ENCODE data around the gene PODXL2. TPM values are rescaled to one million over a fixed set of nuclear protein-coding genes. Genes with fewer than 3 reads are reported as not detected.

Gene PODXL2
- total and polyA plus RNA-seq, 4 experiments from 2014 or later: 3.3 to 8.0 (median 5.5) TPM

GRCh38 chr3:127660621-127661251, 31.8 kb downstream of the PODXL2 start:
- no peak overlapping the region for H3K4me3 Mint-ChIP-seq
- Histone ChIP-seq H3K36me3 (ENCODE audit: insufficient read depth, low read length) (no peaks in the 10 kb centered on the region), H3K27me3 (ENCODE audit: insufficient read depth, low read length) (no peaks in the 10 kb centered on the region), H3K4me1 (ENCODE audit: insufficient read depth, low read length) (no peaks in the 10 kb centered on the region), H3K9me3 (ENCODE audit: control insufficient read depth in 1 of 2, low read length in 2 of 2) (no peaks in the 10 kb centered on the region), H3K27ac (ENCODE audit: low read depth, low read length) (no peak overlapping the region), H3K4me3 (ENCODE audit: low read length in 2 of 2) (no peak overlapping the region)
- peaks cover 0 to 17% of the 10 kb centered on the region in 2 donors for H3K36me3 Mint-ChIP-seq
- intact Hi-C loops (cut with micrococcal nuclease): no loop called here
- peaks cover 0 to 2% (median 0%) of the 10 kb centered on the region in 8 donors for H3K9me3 Mint-ChIP-seq
- ChIA-PET POLR2A (ENCODE audit: partially characterized antibody) (interaction anchor here (1.1 kb wide), 1 partner anchor 12 kb away, joined by 4 read pairs; no protein-coding TSS in a partner anchor), CTCF (ENCODE audit: partially characterized antibody) (interaction anchor here (1.9 kb wide), 1 partner anchor 112 kb away, joined by 5 read pairs; no protein-coding TSS in a partner anchor)
- no peak for DNase-seq
- H3K27ac Mint-ChIP-seq: no peak overlapping the region
- no peaks in the 10 kb centered on the region for H3K27me3 Mint-ChIP-seq
- no peaks in the 10 kb centered on the region for H3K4me1 Mint-ChIP-seq

GRCh38 chr3:127661600-127661999, 32.6 kb downstream of the PODXL2 start:
- Mint-ChIP-seq H3K27ac (no peak overlapping the region), H3K4me1 (no peaks in the 10 kb centered on the region)
- CTCF ChIA-PET (ENCODE audit: partially characterized antibody): interaction anchor here (1.9 kb wide), 1 partner anchor 113 kb away, joined by 5 read pairs; no protein-coding TSS in a partner anchor

GRCh38 chr3:127662001-127662469, 33.0 kb downstream of the PODXL2 start:
- intact Hi-C loops (cut with micrococcal nuclease): no loop called here
- ChIA-PET CTCF (ENCODE audit: partially characterized antibody) (interaction anchor here (0.6 to 1.9 kb wide), 2 partner anchors 32 to 114 kb away, joined by 4 to 5 read pairs; no protein-coding TSS in a partner anchor), POLR2A (ENCODE audit: partially characterized antibody) (no interaction called here)
- no peaks in the 10 kb centered on the region for H3K36me3 ChIP-seq (ENCODE audit: insufficient read depth, low read length)
- Mint-ChIP-seq H3K4me1 (no peaks in the 10 kb centered on the region), H3K36me3 (peaks cover 0 to 18% of the 10 kb centered on the region in 2 donors), H3K27ac (no peak overlapping the region), H3K4me3 (no peak overlapping the region), H3K9me3 (no peaks in the 10 kb centered on the region), H3K27me3 (no peaks in the 10 kb centered on the region)
- H3K4me3 ChIP-seq (ENCODE audit: low read length in 2 of 2): no peak overlapping the region
- no peaks in the 10 kb centered on the region for H3K4me1 ChIP-seq (ENCODE audit: insufficient read depth, low read length)
- no peak overlapping the region for H3K27ac ChIP-seq (ENCODE audit: low read depth, low read length)
- H3K27me3 ChIP-seq (ENCODE audit: insufficient read depth, low read length): no peaks in the 10 kb centered on the region
- no peak for DNase-seq
- no peaks in the 10 kb centered on the region for H3K9me3 ChIP-seq (ENCODE audit: control insufficient read depth in 1 of 2, low read length in 2 of 2)

More at GRCh38 chr3:127661600-127661999, 32.6 kb downstream of the PODXL2 start:
- Mint-ChIP-seq H3K9me3 (no peaks in the 10 kb centered on the region), H3K4me3 (no peak overlapping the region), H3K36me3 (peaks cover 0 to 18% of the 10 kb centered on the region in 2 donors), H3K27me3 (no peaks in the 10 kb centered on the region)
- no peak overlapping the region for H3K4me3 ChIP-seq (ENCODE audit: low read length in 2 of 2)
- H3K36me3 ChIP-seq (ENCODE audit: insufficient read depth, low read length): no peaks in the 10 kb centered on the region
- DNase-seq: no peak
- H3K9me3 ChIP-seq (ENCODE audit: control insufficient read depth in 1 of 2, low read length in 2 of 2): no peaks in the 10 kb centered on the region
- POLR2A ChIA-PET (ENCODE audit: partially characterized antibody): interaction anchor here (1.1 kb wide), 1 partner anchor 11 kb away, joined by 4 read pairs; no protein-coding TSS in a partner anchor
- intact Hi-C loops (cut with micrococcal nuclease): no loop called here
- H3K4me1 ChIP-seq (ENCODE audit: insufficient read depth, low read length): no peaks in the 10 kb centered on the region
- no peaks in the 10 kb centered on the region for H3K27me3 ChIP-seq (ENCODE audit: insufficient read depth, low read length)
- H3K27ac ChIP-seq (ENCODE audit: low read depth, low read length): no peak overlapping the region

- H3K9me3 Mint-ChIP-seq: no peaks in the 10 kb centered on the region
- no peak overlapping the region for H3K4me3 Mint-ChIP-seq
- H3K4me1 ChIP-seq (ENCODE audit: insufficient read depth, low read length): no peaks in the 10 kb centered on the region
- peaks cover 0 to 18% of the 10 kb centered on the region in 2 donors for H3K36me3 Mint-ChIP-seq
- H3K4me3 ChIP-seq (ENCODE audit: low read length in 2 of 2): no peak overlapping the region
- no peaks in the 10 kb centered on the region for H3K27me3 ChIP-seq (ENCODE audit: insufficient read depth, low read length)
- H3K27ac ChIP-seq (ENCODE audit: low read depth, low read length): no peak overlapping the region
- ChIA-PET POLR2A (ENCODE audit: partially characterized antibody) (no interaction called here), CTCF (ENCODE audit: partially characterized antibody) (no interaction called here)
- DNase-seq: no peak
- intact Hi-C loops (cut with micrococcal nuclease): no loop called here
- H3K27ac Mint-ChIP-seq: no peak overlapping the region
- H3K27me3 Mint-ChIP-seq: no peaks in the 10 kb centered on the region
- H3K36me3 ChIP-seq (ENCODE audit: insufficient read depth, low read length): no peaks in the 10 kb centered on the region
- H3K4me1 Mint-ChIP-seq: no peaks in the 10 kb centered on the region
- H3K9me3 ChIP-seq (ENCODE audit: control insufficient read depth in 1 of 2, low read length in 2 of 2): no peaks in the 10 kb centered on the region
These were observed 34.2 kb downstream of the PODXL2 start for GRCh38 chr3:127663151-127663550.

- Mint-ChIP-seq H3K27ac (no peak overlapping the region), H3K4me1 (no peaks in the 10 kb centered on the region), H3K36me3 (peaks cover 0 to 16% of the 10 kb centered on the region in 2 donors), H3K9me3 (no peaks in the 10 kb centered on the region), H3K27me3 (no peaks in the 10 kb centered on the region), H3K4me3 (no peak overlapping the region)
- Histone ChIP-seq H3K27me3 (ENCODE audit: insufficient read depth, low read length) (no peaks in the 10 kb centered on the region), H3K27ac (ENCODE audit: low read depth, low read length) (no peak overlapping the region), H3K4me3 (ENCODE audit: low read length in 2 of 2) (no peak overlapping the region), H3K36me3 (ENCODE audit: insufficient read depth, low read length) (no peaks in the 10 kb centered on the region), H3K4me1 (ENCODE audit: insufficient read depth, low read length) (no peaks in the 10 kb centered on the region), H3K9me3 (ENCODE audit: control insufficient read depth in 1 of 2, low read length in 2 of 2) (no peaks in the 10 kb centered on the region)
- CTCF ChIA-PET (ENCODE audit: partially characterized antibody): no interaction called here
- DNase-seq: no peak
- POLR2A ChIA-PET (ENCODE audit: partially characterized antibody): no interaction called here
- intact Hi-C loops (cut with micrococcal nuclease): no loop called here
These were observed 36.2 kb downstream of the PODXL2 start for GRCh38 chr3:127665165-127665564.

- Mint-ChIP-seq H3K36me3 (peaks cover 0 to 13% of the 10 kb centered on the region in 2 donors), H3K27me3 (no peaks in the 10 kb centered on the region), H3K27ac (no peak overlapping the region), H3K4me3 (no peak overlapping the region), H3K9me3 (no peaks in the 10 kb centered on the region), H3K4me1 (no peaks in the 10 kb centered on the region)
- Histone ChIP-seq H3K36me3 (ENCODE audit: insufficient read depth, low read length) (no peaks in the 10 kb centered on the region), H3K4me1 (ENCODE audit: insufficient read depth, low read length) (no peaks in the 10 kb centered on the region), H3K27ac (ENCODE audit: low read depth, low read length) (no peak overlapping the region), H3K9me3 (ENCODE audit: control insufficient read depth in 1 of 2, low read length in 2 of 2) (no peaks in the 10 kb centered on the region), H3K27me3 (ENCODE audit: insufficient read depth, low read length) (no peaks in the 10 kb centered on the region), H3K4me3 (ENCODE audit: low read length in 2 of 2) (no peak overlapping the region)
- DNase-seq: no peak
- ChIA-PET POLR2A (ENCODE audit: partially characterized antibody) (no interaction called here), CTCF (ENCODE audit: partially characterized antibody) (no interaction called here)
- intact Hi-C loops (cut with micrococcal nuclease): no loop called here
These were observed 36.6 kb downstream of the PODXL2 start for GRCh38 chr3:127665586-127665985.

- no peaks in the 10 kb centered on the region for H3K36me3 ChIP-seq (ENCODE audit: insufficient read depth, low read length)
- no peak overlapping the region for H3K27ac ChIP-seq (ENCODE audit: low read depth, low read length)
- H3K4me1 ChIP-seq (ENCODE audit: insufficient read depth, low read length): peaks cover 5% of the 10 kb centered on the region
- H3K4me1 Mint-ChIP-seq: peaks cover 0 to 4% (median 2%) of the 10 kb centered on the region in 4 donors
- no peak overlapping the region for H3K27ac Mint-ChIP-seq
- POLR2A ChIA-PET (ENCODE audit: partially characterized antibody): no interaction called here
- H3K9me3 Mint-ChIP-seq: no peaks in the 10 kb centered on the region
- CTCF ChIA-PET (ENCODE audit: partially characterized antibody): no interaction called here
- no peak overlapping the region for H3K4me3 ChIP-seq (ENCODE audit: low read length in 2 of 2)
- H3K4me3 Mint-ChIP-seq: no peak overlapping the region
- intact Hi-C loops (cut with micrococcal nuclease): no loop called here
- H3K27me3 Mint-ChIP-seq: no peaks in the 10 kb centered on the region
- DNase-seq: no peak
- peaks cover 0 to 13% of the 10 kb centered on the region in 2 donors for H3K36me3 Mint-ChIP-seq
- no peaks in the 10 kb centered on the region for H3K27me3 ChIP-seq (ENCODE audit: insufficient read depth, low read length)
- no peaks in the 10 kb centered on the region for H3K9me3 ChIP-seq (ENCODE audit: control insufficient read depth in 1 of 2, low read length in 2 of 2)
These were observed 37.7 kb downstream of the PODXL2 start for GRCh38 chr3:127666676-127667075.
